ENCODE results near the gene RINT1. TPM values are rescaled to one million over a fixed set of nuclear protein-coding genes. Genes with fewer than 3 reads are reported as not detected.

RINT1 gene
- total RNA-seq, 1 experiment from 2014 or later, result 18.1 TPM

GRCh38 chr7:105489409-105489808 is 42.6 kb upstream of the RINT1 start:
- DNase-seq (ENCODE audit: low read depth, low spot score), result no peak

GRCh38 chr7:105493196-105493922 is 38.6 kb upstream of the RINT1 start:
- TF ChIP-seq REST (IDR thresholded peaks at IDR 0.05; ENCODE audit: insufficient read depth in 1 of 2, low read depth in 2 of 2, low read length in 1 of 2) (no peak), CTCF (IDR thresholded peaks at IDR 0.05) (no peak), TCF7L2 (IDR thresholded peaks at IDR 0.05; ENCODE audit: low read depth, low read length) (no peak), POLR2AphosphoS5 (IDR thresholded peaks at IDR 0.05; ENCODE audit: low read depth, low read length) (no peak; the same call in 1 of the 2 replicates), SIN3A (IDR thresholded peaks at IDR 0.05; ENCODE audit: borderline replicate concordance, insufficient read depth, low read depth, low read length) (no peak)
- H3K4me1 ChIP-seq (ENCODE audit: control insufficient read depth, insufficient read depth, low read length), result no peaks in the 10 kb centered on the region
- DNase-seq (ENCODE audit: low read depth, low spot score), result no peak
- no peaks in the 10 kb centered on the region for H3K27me3 ChIP-seq (ENCODE audit: control insufficient read depth, insufficient read depth, low read length)
- no peak overlapping the region for H3K27ac ChIP-seq (ENCODE audit: low read length)
- no peaks in the 10 kb centered on the region for H3K9me3 ChIP-seq (ENCODE audit: control insufficient read depth, insufficient read depth, low read depth, low read length)
- no peak overlapping the region for H3K4me3 ChIP-seq (ENCODE audit: low read depth in 2 of 2, low read length in 2 of 2)
- ChIA-PET CTCF (no interaction called here), POLR2A (no interaction called here)
- intact Hi-C loops (cut with micrococcal nuclease; ENCODE audit: unreplicated experiment), result no loop called here
- peaks cover 10% of the 10 kb centered on the region; the same call in 1 of the 2 replicates for H3K36me3 ChIP-seq (ENCODE audit: control insufficient read depth, insufficient read depth, low read length)
- no peak for ATAC-seq
- in situ Hi-C loops (cut with HindIII; ENCODE audit: low pct_unique_long_range_greater_than_20kb, low sequenced_read_pairs), result no loop called here
- BruUV-seq (replicated peaks), result no TSS peak

More at GRCh38 chr7:105489409-105489808, 42.6 kb upstream of the RINT1 start:
- no peak for TF ChIP-seq CTCF (IDR thresholded peaks at IDR 0.05)
- TF ChIP-seq SIN3A (IDR thresholded peaks at IDR 0.05; ENCODE audit: borderline replicate concordance, insufficient read depth, low read depth, low read length), result no peak
- TF ChIP-seq POLR2AphosphoS5 (IDR thresholded peaks at IDR 0.05; ENCODE audit: low read depth, low read length), result no peak
- TF ChIP-seq REST (IDR thresholded peaks at IDR 0.05; ENCODE audit: insufficient read depth in 1 of 2, low read depth in 2 of 2, low read length in 1 of 2), result no peak
- TF ChIP-seq TCF7L2 (IDR thresholded peaks at IDR 0.05; ENCODE audit: low read depth, low read length), result no peak
- ChIA-PET POLR2A (interaction anchor here (0.6 kb wide), 1 partner anchor 87 kb away, joined by 3 read pairs; no protein-coding TSS in a partner anchor), CTCF (no interaction called here)
- H3K4me3 ChIP-seq (ENCODE audit: low read depth in 2 of 2, low read length in 2 of 2), result no peak overlapping the region
- no peak overlapping the region for H3K27ac ChIP-seq (ENCODE audit: low read length)
- no TSS peak for BruUV-seq (replicated peaks)
- peaks cover 7% of the 10 kb centered on the region for H3K36me3 ChIP-seq (ENCODE audit: control insufficient read depth, insufficient read depth, low read length)
- no peak for ATAC-seq
- intact Hi-C loops (cut with micrococcal nuclease; ENCODE audit: unreplicated experiment) (no loop called here), in situ Hi-C loops (cut with HindIII; ENCODE audit: low pct_unique_long_range_greater_than_20kb, low sequenced_read_pairs) (no loop called here)
- H3K9me3 ChIP-seq (ENCODE audit: control insufficient read depth, insufficient read depth, low read depth, low read length), result no peaks in the 10 kb centered on the region
- no peaks in the 10 kb centered on the region for H3K27me3 ChIP-seq (ENCODE audit: control insufficient read depth, insufficient read depth, low read length)
- H3K4me1 ChIP-seq (ENCODE audit: control insufficient read depth, insufficient read depth, low read length), result no peaks in the 10 kb centered on the region
